Measurements from ENCODE around the gene ZNF775. TPM values are rescaled to one million over a fixed set of nuclear protein-coding genes. Genes with fewer than 3 reads are reported as not detected.

The ZNF775 gene
- total RNA-seq, 1 donor from 2014 or later = 1.3 TPM

GRCh38 chr7:150444674-150445365 is 65.7 kb downstream of the ZNF775 start:
- no peak for ATAC-seq

- ATAC-seq = no peak
Observed at GRCh38 chr7:150446288-150446938, 67.3 kb downstream of the ZNF775 start.

Other genes starting within 250 kb of the ZNF775 start
- gene LRRC61, start 56.0 kb upstream of the ZNF775 start, total RNA-seq = 9.6 TPM
- gene ACTR3C, start 55.8 kb upstream of the ZNF775 start, total RNA-seq = 6.1 TPM
- gene RARRES2, start 37.7 kb upstream of the ZNF775 start, total RNA-seq = 7.5 TPM
- 44.9 TPM for gene REPIN1, start 10.5 kb upstream of the ZNF775 start, total RNA-seq
- gene GIMAP8, start 71.3 kb downstream of the ZNF775 start, total RNA-seq = 1.6 TPM
- 2.7 TPM for gene GIMAP7, start 135.5 kb downstream of the ZNF775 start, total RNA-seq
- 3.4 TPM for gene GIMAP4, start 188.1 kb downstream of the ZNF775 start, total RNA-seq